COR-L47 (cell line): ENCODE measurements around the gene F11R.
A peak's percentile ranks its signal among the peaks of the same experiment; 100 is the strongest.
"Not testable (repeated sequence)": the region's sequence is repeated elsewhere in the genome, so short reads cannot be mapped to it uniquely, and the experiment has no call there.

Source experiments
- DNase-seq: peaks from one replicate; lab custom pipeline; 2025; lab: John Stamatoyannopoulos, UW

Gene F11R

DNA sequence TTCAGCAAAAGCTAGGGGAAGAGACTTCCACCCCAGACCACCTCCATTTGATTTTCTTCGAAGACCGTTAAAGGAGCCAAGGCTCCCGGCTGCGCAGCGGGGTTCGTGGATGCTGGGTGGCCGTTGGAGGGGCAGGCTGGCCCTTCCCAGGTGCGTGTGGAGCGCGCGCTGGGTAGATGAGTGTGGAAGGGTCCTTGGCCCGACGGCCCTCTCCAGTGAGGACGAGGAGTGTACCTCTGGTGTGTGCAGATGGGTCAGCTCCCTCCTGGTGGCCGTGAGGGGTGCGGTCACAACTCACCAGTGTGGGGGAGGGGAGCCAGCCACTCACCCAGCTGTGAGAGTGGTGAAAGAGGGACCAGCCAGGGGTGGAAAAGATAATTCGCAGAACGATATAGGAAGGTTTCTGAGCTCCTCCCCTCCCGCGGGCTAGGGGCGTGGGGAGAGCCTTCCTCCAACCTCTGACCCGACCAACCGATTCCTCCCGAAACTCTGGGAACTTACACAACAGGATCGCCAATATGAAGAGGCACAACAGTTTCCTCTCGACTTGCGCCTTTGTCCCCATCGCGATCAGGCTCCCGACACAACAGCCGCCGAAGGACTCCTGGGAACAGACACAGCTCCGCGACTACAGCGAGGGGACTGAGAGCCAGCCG lies at the start of gene F11R:
TSS of gene F11R (minus strand) at position 644 of the 656 bp plus-strand sequence. CDS start at position 565, 79 bp downstream.
- DNase-seq = peak; percentile 54

DNA sequence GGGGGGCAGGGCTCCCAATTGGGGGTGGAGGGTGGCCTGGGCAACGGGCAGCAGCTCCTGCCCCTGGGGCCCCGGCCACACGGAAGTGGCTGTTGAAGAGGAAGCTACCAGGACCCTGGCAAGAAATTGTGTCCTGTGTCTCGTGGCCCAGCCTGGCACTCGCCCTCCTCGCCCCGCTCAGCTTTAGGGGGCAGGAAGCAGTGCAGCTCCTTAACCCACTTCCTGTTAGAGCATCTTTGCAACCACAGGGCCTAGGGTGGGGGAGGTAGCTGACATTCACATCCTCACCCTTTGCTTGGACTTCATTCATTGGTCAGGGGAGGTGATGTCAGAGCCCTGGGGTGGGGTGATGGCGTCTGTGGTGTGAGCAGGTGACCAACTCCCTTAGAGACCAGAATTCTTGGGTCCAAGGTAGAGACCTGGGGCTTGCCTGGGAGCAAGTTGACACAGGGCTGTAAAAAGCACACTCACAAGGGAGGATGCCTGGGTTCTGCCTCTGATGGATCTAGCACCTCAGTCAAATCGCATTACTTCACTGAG lies 48.8 kb upstream of the F11R start, which contains the start of gene ARHGAP30:
TSS of gene ARHGAP30 (minus strand) at position 161 of the 540 bp plus-strand sequence. CDS start 267 bp downstream, outside the sequence.
- DNase-seq = no peak

DNA sequence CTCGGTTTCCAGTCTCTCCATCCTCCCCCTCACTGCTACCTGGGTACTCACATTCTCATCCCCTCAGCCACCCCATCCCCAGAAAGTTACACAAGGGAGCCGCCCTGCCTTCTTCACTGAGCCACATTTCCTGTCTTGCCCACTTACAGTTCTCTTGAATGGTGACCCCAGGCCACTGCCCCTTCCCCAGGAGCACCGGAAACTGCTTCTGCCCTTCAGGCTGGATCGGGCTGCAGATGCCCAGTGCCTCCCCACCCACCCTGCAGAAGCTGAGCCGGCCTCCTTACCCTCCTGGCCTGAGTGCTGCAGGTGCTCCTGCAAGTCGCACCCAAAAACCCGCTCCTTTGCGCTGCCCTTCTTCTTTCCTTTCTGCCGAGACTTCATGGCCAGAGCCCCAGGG lies 48.3 kb upstream of the F11R start:
- no peak for DNase-seq

DNA sequence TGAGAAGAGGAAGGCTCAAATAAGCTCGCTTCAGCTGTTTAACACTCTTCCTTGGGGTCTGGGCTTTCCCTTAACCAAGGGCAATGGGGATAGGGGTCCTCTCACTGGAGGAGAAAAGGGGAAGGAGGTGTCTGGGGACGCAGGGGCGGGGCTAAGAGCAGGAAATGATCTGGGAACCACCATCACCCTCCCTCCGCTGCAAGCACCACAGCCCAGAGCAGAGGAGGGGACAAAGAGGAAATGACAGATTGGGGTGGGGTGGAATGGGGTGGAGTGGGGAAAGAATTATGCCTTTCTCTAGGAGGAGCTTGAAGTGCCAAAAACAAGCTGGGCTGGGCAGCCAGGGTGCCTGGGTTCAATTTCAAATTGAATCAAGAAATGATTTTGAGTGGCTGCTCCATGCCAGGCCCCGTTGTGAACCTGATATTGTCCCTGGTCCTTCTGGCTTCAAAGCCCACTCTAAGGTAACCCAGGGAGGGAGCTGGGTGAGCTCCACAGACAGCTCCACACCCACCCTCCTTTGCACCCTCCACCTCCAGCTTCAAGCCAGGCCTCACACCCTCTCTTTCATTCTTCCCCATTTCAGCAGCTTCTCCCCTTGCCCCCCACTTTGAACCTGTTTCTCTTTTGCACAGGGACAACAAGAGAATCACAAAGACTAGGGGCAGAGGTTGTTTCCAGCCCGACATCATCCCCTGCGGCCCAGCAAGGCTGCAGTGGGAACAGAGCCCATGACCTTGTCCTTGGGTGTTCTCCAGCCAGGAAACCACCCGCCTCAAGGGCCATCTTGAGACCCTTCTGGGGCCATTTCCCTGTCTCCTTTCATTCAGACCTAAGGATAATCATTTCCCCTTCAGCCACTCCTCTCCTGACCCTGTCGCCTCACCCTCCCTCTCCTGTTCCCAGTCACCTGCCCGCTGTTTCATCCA lies 47.6 kb upstream of the F11R start:
- no peak for DNase-seq

DNA sequence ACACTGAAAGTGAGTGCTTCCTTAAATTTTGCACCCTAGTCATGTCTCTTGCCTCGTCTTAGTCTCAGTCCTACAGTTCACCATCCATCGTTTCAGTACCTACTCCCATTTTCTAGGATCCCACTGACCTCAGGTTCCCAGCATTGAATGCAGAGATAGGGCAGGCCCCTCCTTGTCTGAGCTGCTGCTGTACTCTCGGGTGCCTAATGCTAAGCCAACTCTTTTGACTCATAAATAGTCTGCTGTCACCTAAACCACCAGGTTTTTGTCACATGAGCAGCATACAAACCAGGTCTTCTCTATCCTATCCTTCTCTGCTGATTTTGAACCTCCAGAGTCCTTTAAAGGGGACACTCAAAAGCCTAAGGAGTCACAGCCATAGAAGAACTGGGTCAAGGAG lies 45.7 kb upstream of the F11R start:
- DNase-seq = no peak

DNA sequence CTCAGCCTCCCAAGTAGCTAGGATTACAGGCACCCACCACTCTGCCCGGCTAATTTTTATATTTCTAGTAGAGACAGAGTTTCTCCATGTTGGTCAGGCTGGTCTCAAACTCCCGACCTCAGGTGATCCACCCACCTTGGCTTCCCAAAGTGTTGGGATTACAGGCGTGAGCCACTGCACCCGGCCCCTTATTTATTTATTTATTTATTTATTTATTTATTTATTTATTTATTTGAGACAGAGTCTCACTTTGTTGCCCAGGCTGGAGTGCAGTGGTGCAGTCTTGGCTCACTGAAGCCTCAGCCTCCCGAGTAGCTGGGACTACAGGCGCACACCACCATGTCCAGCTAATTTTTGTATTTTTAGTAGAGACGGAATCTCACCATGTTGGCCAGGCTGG lies 44.7 kb upstream of the F11R start:
- DNase-seq = not testable (repeated sequence)

DNA sequence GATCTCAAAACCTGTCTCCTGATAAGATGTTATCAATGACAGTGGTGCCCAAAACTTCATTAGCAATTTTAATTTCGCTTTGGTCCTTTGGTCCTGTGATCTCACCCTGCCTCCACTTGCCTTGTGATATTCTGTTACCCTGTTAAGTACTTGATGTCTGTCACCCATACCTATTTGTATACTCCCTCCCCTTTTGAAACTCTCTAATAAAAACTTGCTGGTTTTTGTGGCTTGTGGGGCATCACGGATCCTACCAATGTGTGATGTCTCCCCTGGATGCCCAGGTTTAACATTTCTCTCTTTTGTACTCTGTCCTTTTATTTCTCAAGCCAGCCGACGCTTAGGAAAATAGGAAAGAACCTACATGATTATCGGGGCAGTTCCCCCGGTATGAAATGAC lies 43.0 kb upstream of the F11R start:
- not testable (repeated sequence) for DNase-seq

DNA sequence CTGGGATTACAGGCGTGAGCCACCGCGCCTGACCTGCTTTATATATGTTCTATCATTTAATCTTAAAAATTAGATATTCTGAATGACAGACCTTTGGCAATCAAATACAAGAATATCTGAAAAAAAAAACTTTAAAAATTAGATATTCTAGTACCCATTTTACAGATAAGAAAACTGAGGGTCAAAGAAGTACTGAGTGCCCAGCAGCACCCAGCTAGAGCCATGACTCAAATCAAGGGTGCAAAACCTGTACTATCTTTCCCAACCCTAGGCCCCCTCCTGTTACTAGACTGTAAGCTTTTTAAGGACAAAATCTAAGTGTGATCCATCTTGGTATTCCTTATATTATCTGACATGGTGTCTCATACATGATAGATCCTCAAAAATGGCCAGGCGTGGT lies 40.5 kb upstream of the F11R start:
- no peak for DNase-seq

DNA sequence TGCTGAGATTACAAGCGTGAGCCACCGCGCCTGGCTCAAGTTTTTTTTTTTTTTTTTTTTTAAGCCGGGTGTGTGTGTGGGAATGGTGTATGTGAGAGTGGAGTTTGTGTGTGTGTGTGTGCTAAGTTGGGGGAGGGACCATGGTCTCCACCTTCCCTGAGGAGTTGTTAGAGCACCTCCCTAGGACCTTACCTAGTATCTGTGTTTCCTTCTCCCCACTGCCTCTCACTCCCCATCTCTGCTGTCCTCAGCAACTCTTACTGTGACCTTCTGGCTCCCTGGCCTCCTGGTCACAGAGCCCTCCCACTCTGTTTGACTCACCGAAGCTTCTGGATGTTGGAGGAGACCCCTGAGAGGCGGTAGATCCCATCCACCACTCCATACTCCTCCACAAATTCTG lies 38.3 kb upstream of the F11R start:
- no peak for DNase-seq

DNA sequence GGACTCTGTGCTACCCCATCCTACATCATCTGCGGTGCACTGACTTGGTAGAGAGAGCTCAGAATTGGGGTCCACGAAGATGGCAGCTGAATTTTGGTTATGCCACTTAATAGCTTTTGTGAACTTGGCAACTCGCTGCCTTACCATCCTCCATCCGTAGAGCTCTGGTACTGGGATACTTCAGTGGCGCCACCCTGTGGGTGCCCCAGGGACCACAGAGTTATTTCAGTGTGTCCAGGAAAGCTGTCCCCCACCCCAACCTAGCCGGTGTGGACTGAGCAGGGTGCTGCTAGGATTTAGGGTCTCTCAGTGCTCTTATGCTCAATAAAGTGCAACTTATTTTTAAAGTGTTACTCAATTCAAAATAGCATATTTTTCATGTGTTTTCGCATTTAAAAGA lies 33.9 kb upstream of the F11R start:
- DNase-seq = no peak

DNA sequence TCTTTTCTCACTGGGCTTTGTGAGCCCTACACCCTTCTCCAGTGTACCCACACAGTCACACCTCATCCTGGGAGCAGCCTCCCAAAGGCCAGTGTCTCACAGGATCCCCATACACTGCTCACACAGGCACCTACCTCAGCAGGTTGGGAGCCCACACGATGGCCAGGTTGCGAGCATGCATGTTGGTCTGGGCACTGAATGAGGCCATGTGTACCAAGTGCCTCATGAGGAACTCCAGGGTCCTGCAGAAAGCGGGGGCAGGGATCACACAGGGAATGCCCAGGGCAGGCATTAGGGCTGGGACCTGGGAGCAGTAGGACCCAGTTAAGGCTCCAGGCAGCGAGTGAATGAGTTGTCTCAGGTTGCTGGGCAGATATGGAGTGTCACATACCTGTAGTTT lies 33.3 kb upstream of the F11R start:
- DNase-seq = no peak

DNA sequence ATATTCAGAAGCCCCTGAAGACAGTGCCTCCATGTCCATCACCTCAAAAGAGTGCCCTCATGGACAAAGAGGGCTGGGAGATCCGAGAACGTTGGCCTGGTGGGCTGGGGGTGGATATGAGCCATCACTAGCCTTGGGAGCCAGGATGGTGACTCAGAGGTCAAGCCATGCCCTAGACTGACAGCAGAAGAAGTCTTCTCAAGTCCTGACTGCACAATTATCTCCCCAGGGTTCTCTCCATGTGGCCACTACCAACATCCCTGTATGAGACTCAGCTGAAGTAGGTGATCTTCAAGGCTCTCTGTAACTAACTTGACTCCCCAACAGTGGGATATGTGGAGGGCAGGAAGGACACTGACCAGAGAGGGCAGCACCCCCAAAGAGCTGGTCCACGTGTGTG lies 31.9 kb upstream of the F11R start:
- DNase-seq = no peak

DNA sequence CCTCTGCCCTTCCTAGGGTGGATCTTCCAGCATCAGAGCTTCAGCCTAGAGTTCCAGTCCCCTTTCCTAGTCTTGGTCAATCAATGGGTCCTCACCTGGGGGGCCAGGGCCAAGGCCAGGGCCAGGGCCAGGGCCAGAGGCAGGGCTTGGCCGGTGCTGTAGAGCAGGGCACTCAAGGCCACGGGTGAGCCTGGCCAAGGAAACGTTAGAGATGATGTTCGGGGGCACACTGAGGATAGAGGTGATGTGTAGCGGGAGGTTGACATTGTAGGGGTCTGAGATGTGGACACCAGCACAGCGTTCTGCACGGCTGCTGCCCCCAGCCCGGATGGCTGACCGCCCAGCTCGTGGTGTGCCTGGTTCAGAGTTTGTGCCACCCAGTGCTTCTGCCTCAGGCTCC lies 30.3 kb upstream of the F11R start:
- no peak for DNase-seq

DNA sequence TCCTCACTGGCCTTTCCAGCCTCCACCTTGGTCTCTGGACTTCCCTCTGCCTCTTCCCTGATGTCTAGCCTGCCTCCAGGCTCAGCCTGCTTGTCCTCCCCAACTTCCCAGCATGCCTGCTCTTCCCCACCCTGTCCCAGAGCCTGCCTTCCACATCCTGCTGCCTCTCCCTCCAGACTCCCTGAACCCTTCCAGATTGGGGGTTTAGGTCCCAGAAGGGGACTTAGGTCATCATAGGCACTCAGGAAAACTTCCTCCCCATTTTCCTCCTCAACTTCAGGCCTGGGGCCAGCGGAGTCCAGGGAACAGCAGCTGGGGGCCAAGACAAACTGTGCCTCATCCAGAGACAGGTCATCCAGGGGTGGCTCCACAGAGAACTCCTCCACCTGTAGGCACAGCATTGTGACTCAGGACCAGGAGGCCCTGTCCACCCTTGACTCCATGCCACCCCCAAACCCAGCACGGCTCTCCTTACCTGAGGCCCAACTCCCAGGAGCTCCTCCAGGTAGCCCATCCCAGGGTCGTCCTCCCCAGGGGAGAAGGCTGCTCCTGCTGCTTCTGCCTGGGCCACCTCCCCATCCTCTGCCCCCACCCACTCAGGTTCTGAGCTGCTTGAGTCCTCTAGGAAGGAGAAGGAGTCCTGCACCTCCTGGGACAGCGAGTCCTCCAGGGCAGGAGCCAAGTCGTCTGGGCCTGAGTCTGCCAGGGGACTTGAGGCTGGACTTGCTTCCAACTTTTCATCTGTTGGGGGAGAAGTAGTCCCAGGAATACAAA lies 28.2 kb upstream of the F11R start:
- no peak for DNase-seq

DNA sequence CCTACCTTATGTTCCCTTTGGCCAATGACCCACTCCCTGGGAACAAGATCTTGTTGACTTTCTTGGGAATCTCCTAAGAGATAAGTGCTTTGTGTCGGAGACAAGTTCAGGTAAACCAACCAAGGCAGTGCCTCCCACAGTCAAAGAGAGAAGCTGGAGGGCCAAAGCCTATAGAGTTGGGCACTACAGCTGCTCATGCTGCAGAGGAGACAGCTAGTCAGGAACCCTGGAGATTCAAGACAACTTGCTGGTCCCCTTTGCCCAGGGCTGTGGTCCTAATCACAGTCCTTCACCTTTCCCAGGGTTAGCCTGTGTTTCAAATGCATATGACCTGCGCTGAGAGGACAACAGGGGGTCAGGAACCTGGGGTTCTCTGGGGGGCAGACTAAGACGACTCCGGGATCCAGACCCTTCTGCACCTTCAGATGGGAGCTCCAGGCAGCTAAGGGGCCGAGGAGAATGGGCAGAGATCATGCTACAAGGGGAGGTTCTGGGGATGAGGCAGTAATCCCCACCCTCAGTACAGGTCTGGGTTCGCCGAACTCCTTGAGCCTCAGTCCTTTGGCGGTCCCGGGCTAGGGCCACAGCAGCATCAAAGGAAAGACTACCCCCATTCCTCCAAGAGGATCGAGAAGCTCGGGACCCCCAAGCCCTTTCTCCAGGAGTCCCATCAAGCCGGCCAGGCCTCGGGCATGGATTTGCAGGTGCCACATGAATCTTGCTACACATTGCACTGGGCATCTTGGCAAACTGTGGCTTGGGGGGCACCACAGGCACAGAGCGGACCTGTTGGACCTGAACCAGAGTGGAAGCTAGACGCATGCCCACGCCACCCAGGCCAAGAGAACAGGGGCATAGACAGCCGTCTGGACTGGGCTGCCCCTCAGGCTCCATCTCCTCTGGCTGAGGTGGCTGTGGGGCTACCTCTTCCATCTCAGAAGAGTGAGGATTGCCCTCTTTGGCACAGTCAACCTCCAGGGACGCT lies 26.8 kb upstream of the F11R start:
- DNase-seq = no peak

DNA sequence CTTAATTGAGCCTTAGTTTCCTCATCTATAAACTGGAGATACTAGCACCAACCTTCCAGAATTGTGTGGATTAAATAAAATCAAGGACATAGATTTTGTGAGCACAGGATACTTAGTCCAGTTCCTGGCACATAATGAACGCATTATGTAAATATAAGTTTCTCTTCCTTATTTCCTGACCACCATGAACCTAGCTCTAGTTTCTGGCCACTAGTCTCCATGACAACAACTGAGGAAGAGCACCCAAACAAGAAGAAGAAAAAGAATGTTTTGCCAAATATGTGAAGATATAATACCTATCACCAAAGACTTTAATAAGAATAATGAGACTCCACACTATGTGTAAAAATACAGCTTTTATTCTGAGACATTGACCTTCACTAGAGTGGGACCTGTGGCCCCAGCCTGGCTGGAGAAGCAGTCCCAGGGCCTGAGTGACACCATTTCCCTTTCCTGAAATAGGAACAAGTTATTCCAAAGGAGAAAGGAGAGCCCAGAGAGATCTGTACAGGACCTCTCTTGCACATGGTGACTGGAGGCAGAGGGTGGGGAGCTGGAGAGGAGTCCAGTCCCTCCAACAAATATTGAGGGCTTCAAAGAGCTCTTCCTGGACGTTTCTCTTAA lies 25.8 kb upstream of the F11R start:
- DNase-seq = no peak

DNA sequence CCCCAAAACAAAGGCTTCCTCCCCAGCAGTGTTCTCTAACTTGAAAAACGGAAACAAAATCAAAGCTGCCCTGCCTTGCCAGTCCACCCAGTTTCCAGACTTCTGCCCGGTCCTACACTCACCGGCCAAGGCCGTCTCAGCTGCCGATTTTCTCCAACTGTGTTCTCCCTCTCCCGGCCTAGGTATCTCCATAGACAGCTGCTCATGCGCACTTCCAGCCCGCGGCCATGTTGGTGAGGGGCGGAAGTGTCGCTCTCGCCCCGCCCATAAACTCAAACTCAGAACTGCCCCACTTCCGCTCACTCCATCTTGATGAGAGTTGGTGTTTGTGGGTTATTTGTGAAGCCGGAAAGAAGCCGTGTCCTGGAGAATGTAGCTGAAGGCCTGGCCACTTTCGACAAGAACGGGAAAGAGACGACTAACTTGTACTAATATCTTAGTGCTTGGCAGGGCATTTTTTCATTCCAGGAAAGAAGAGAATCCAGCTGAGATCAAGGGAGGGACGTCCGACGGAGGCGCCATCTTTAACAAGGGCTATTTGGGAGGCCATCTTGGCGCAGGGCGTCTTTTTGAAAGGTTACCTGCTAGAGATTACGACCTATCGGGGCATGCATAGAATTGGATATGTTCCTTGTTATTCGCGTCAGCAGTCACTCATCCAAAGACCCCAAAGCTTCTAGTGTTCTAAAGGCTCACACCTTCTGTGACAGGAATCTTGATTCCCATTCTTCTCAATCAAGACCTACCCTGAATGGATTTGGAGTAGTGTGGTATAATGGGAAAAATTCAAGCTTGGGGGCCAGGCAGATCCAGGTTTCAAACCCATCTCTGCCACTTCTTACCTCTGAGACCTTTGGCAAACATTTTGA lies 25.0 kb upstream of the F11R start, which contains the start of gene USF1:
TSS of gene USF1 (minus strand) at position 242 of the 869 bp plus-strand sequence. CDS start 2,702 bp downstream, outside the sequence.
- DNase-seq = peak; percentile 91

DNA sequence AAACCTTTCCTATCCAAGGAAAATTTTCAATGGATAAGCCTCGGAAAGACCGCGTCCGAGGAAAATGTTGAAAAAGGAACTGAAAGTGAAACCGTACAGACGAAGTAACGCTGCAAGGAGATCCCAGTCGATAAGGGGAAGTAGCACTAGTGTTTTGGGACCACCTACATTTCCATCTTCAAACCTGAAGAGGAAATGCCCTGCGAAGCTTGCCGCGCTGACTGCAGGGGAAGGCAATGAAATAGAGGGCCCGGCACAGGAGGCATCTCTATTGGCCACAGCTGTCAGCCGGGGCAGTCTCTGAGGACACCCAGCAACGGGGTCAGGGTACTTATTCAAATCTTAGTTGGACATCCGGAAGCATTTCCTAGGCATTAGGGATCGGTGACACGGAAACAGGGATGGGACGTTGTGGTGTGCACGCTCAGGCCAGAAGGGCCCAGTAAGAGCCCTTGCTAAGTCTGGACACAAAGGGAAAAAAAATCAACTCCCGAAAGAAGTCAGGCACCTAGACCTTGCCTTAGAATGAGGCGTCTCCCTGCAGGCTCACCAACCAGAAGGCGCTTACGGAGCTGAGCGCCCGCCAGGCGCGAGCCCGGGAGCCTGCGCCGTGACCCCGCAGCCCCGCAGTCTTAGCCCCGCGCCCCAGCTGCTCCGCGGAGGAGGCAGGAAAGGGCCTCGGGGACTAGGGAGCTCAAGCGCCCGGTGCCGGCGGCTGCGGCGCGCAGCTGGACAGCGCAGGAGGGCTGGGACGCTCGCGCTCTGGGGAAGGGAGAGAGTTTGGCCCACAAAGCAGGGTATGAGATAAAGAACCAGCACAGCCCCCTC lies 24.2 kb upstream of the F11R start:
- DNase-seq = peak; percentile 42
